ENCODE data around the gene CHD5. TPM values are rescaled to one million over a fixed set of nuclear protein-coding genes. Genes with fewer than 3 reads are reported as not detected.

CHD5 gene
- total and polyA plus RNA-seq, 12 donors = 0.07 to 56.5 (median 2.1) TPM; not detected in 2

- no peak for TF ChIP-seq POLR2A (IDR thresholded peaks at IDR 0.05)
- TF ChIP-seq CTCF (IDR thresholded peaks at IDR 0.05) = no peak
- intact Hi-C loops (cut with DNase I) = no loop called here
- Histone ChIP-seq H3K36me3 (replicated peaks in 1 of 2) (no peaks in the 10 kb centered on the region), H3K9me3 (replicated peaks in 1 of 3) (no peaks in the 10 kb centered on the region), H3K27ac (no peak overlapping the region), H3K4me1 (replicated peaks in 1 of 2) (no peaks in the 10 kb centered on the region), H3K27me3 (no peaks in the 10 kb centered on the region), H3K4me3 (no peak overlapping the region)
- 40 to 68% (median 54%) methylated on average over 1 of the region's 1 CpG for WGBS, 4 donors
- DNase-seq = no peak
Measured at GRCh38 chr1:6116137-6116536, 64.0 kb downstream of the CHD5 start.

DNA sequence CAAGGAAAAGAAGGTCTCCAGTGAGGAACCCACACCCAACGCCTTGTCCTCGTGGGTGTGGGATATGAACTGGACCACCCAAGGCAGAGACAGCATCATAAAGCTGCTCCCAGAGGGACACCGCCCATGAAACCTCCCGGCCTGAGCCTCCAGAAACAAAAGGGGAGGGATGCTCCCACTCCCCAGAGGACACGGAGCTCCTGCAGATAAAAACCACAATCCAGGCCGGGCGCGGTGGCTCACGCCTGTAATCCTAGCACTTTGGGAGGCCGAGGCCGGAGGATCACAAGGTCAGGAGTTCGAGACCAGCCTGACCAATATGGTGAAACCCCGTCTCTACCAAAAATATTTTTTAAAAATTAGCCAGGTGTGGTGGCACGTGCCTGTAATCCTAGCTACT is 66.4 kb downstream of the CHD5 start:
- 87 to 94% (median 90%) methylated on average over 12 to 14 of the region's 14 CpGs for WGBS, 4 donors

DNA sequence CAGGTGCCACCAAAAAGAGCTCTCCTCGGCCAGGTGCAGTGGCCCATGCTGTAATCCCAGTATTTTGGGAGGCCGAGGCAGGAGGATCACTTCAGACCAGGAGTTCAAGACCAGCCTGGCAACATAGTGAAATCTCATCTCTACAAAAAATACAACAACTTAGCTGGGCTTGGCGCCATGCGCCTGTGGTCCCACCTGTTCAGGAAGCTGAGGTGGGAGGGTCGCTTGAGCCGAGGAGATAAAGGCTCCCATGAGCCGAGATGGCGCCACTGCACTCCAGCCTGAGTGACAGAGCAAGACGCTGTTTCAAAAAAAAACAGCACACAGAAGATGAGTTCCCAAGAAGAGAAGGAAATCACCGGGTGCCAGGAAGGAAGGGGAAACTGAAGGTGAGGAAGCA is 67.0 kb downstream of the CHD5 start:
- 66 to 79% (median 75%) methylated on average over 8 to 10 of the region's 10 CpGs for WGBS, 4 donors
- Histone ChIP-seq H3K9me3 (replicated peaks in 1 of 3) (no peaks in the 10 kb centered on the region), H3K36me3 (replicated peaks in 1 of 2) (no peaks in the 10 kb centered on the region), H3K27me3 (peaks cover 3% of the 10 kb centered on the region), H3K27ac (no peak overlapping the region), H3K4me3 (no peak overlapping the region), H3K4me1 (replicated peaks in 1 of 2) (no peaks in the 10 kb centered on the region)
- DNase-seq = no peak
- intact Hi-C loops (cut with DNase I) = no loop called here
- TF ChIP-seq POLR2A (IDR thresholded peaks at IDR 0.05) (no peak), CTCF (IDR thresholded peaks at IDR 0.05) (no peak)

More for the DNA sequence above, 66.4 kb downstream of the CHD5 start:
- H3K36me3 ChIP-seq (replicated peaks in 1 of 2) = no peaks in the 10 kb centered on the region
- no peak overlapping the region for H3K4me3 ChIP-seq
- no peak for DNase-seq
- no peaks in the 10 kb centered on the region for H3K4me1 ChIP-seq (replicated peaks in 1 of 2)
- no peak overlapping the region for H3K27ac ChIP-seq
- TF ChIP-seq POLR2A (IDR thresholded peaks at IDR 0.05) (no peak), CTCF (IDR thresholded peaks at IDR 0.05) (no peak)
- no peaks in the 10 kb centered on the region for H3K9me3 ChIP-seq (replicated peaks in 1 of 3)
- intact Hi-C loops (cut with DNase I) = no loop called here
- peaks cover 3% of the 10 kb centered on the region for H3K27me3 ChIP-seq

- Histone ChIP-seq H3K9me3 (replicated peaks in 1 of 3) (no peaks in the 10 kb centered on the region), H3K27me3 (peaks cover 3% of the 10 kb centered on the region), H3K27ac (no peak overlapping the region), H3K4me3 (no peak overlapping the region), H3K4me1 (replicated peaks in 1 of 2) (no peaks in the 10 kb centered on the region), H3K36me3 (replicated peaks in 1 of 2) (no peaks in the 10 kb centered on the region)
- WGBS, 4 donors = 66 to 85% (median 80%) methylated on average over 4 to 5 of the region's 5 CpGs
- TF ChIP-seq POLR2A (IDR thresholded peaks at IDR 0.05) (no peak), CTCF (IDR thresholded peaks at IDR 0.05) (no peak)
- intact Hi-C loops (cut with DNase I) = no loop called here
- DNase-seq = no peak
Measured at GRCh38 chr1:6112690-6113005, 67.5 kb downstream of the CHD5 start.

Measured in adrenal gland (tissue), 12 donors.